ENCODE measurements around the gene NFS1. TPM values are rescaled to one million over a fixed set of nuclear protein-coding genes. Genes with fewer than 3 reads are reported as not detected.
A peak's percentile ranks its signal among the peaks of the same experiment; 100 is the strongest.

The NFS1 gene
- total RNA-seq, 4 donors from 2014 or later: 9.1 to 35.4 (median 20.4) TPM

DNA sequence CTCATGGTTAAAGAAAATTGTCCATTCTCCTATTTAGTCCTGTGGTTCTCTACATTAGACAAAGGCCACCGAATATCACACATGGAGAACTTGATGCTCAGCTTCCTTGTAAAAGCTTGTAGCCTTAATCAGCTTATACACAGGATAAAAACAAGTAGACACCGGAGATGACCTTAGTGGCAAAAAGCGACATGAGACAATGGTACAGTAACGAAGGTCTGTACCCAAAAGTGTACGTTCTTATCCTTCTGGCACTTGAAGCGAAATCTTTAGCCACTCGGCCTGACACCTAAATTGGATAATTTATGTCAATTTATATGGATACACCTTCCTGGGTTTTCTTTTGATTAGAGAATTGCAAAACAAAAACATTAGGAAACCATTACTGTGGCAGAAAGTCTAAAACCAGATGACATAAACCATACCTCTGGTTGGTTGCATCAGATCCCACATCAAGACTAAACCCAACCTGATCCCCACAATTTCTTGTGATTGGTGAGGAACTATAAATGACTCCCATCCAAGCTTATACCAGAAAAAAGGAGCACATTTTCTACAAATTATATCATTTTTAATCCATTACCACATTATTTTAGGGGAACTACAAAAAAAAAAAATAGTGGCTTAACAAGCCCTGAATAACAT is 36.8 kb upstream of the NFS1 start:
- Histone ChIP-seq H3K36me3 (no peaks in the 10 kb centered on the region), H3K9me3 (no peaks in the 10 kb centered on the region), H3K4me1 (peaks cover 14 to 20% of the 10 kb centered on the region in 2 donors), H3K4me3 (no peak overlapping the region), H3K27me3 (no peaks in the 10 kb centered on the region), H3K27ac (peak overlapping the region in 1 of 2 donors; percentile 20)
- TF ChIP-seq, protein P1, sequence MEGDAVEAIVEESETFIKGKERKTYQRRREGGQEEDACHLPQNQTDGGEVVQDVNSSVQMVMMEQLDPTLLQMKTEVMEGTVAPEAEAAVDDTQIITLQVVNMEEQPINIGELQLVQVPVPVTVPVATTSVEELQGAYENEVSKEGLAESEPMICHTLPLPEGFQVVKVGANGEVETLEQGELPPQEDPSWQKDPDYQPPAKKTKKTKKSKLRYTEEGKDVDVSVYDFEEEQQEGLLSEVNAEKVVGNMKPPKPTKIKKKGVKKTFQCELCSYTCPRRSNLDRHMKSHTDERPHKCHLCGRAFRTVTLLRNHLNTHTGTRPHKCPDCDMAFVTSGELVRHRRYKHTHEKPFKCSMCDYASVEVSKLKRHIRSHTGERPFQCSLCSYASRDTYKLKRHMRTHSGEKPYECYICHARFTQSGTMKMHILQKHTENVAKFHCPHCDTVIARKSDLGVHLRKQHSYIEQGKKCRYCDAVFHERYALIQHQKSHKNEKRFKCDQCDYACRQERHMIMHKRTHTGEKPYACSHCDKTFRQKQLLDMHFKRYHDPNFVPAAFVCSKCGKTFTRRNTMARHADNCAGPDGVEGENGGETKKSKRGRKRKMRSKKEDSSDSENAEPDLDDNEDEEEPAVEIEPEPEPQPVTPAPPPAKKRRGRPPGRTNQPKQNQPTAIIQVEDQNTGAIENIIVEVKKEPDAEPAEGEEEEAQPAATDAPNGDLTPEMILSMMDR (IDR thresholded peaks at IDR 0.05): no peak
- no peak for TF ChIP-seq POLR2A (IDR thresholded peaks at IDR 0.05)
- intact Hi-C loops (cut with DNase I; ENCODE audit: low total_unique reads): no loop called here
- no peak for DNase-seq

DNA sequence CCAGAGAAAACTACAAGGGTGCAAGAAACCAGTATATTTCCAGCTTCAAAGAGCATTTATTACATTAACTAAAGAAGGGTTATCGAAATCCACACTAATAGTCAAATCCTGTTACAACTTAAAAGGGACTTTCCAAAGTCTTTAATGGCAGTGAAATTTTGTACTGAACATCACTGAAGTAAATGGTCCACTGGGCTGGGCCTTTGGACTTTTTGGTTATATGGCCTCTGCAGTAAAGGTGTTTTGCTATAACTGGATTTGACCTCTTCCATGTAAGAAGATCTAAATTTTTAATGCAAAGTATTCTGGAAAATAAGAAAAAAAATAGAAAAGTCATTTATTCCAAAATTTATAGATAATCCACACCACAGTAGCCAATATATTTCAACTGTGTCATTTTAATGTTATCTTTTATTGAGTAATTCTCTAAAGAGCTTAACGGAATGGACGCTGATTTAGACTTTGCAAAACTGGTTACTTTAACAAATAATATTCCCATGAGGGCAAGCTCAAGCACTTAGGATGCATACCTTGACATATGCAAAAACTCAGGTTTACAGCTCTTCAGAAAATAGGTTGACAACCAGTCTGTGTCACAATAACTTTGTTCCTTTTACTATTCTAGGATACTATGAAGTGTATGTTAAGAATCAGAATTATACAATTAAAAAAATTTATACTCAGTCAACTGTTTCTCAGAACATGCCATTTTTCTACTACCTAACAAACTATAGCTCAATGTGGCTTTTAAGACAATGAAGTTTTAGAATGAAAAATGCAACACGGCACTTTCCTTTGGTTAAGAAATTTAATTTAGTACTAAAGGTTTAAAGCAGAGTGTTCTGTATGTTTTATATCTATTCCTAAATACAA is 35.9 kb upstream of the NFS1 start:
- H3K9me3 ChIP-seq: no peaks in the 10 kb centered on the region
- no peaks in the 10 kb centered on the region for H3K36me3 ChIP-seq
- H3K4me3 ChIP-seq: no peak overlapping the region
- intact Hi-C loops (cut with DNase I; ENCODE audit: low total_unique reads): no loop called here
- DNase-seq: no peak
- TF ChIP-seq, protein P1 (IDR thresholded peaks at IDR 0.05): no peak
- TF ChIP-seq POLR2A (IDR thresholded peaks at IDR 0.05): no peak
- H3K4me1 ChIP-seq: peaks cover 10 to 15% of the 10 kb centered on the region in 2 donors
- H3K27ac ChIP-seq: no peak overlapping the region
- no peaks in the 10 kb centered on the region for H3K27me3 ChIP-seq

DNA sequence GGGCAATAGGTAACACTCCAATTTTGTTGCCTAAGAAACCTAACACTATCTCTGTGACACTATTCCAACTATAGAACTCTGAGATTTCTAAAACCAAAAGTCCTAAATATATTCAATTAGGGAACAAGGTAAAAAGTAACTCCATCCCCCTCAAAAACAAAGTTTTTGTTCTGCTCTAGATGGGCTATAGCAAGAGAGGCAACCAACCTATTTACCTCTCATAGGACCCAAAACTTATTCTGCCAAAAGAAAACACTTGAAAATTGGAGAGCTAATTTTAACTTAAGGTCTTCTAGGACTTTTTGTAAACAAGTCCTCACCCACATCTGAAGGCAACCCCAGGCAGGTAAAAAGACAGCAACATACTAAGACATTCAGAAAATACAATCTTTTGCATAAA is 35.2 kb upstream of the NFS1 start:
- DNase-seq: no peak
- no peaks in the 10 kb centered on the region for H3K27me3 ChIP-seq
- H3K4me1 ChIP-seq: peaks cover 7 to 16% of the 10 kb centered on the region in 2 donors
- H3K9me3 ChIP-seq: no peaks in the 10 kb centered on the region
- intact Hi-C loops (cut with DNase I; ENCODE audit: low total_unique reads): no loop called here
- no peak overlapping the region for H3K27ac ChIP-seq
- no peak for TF ChIP-seq POLR2A (IDR thresholded peaks at IDR 0.05)
- TF ChIP-seq, protein P1 (IDR thresholded peaks at IDR 0.05): no peak
- H3K4me3 ChIP-seq: no peak overlapping the region
- H3K36me3 ChIP-seq: no peaks in the 10 kb centered on the region

DNA sequence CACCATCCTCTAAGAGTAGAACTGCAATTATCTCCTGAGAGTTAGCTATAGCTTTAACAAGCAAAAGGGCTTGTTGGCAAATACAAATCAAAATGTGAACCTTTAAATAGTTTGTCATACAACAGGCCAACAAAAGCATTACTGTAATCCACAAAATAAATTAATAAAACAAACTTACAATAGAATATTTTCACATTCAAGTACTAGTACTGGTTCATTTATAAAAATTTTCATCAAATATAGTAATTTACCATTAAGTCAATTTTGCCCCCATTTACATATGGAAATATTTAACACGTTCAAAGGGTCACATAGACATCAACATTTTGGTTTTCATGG is 33.5 kb upstream of the NFS1 start:
- no peak overlapping the region for H3K4me3 ChIP-seq
- no peak overlapping the region for H3K27ac ChIP-seq
- H3K9me3 ChIP-seq: no peaks in the 10 kb centered on the region
- intact Hi-C loops (cut with DNase I; ENCODE audit: low total_unique reads): no loop called here
- DNase-seq: no peak
- no peaks in the 10 kb centered on the region for H3K36me3 ChIP-seq
- peaks cover 0 to 8% of the 10 kb centered on the region in 2 donors for H3K4me1 ChIP-seq
- no peaks in the 10 kb centered on the region for H3K27me3 ChIP-seq
- TF ChIP-seq POLR2A (IDR thresholded peaks at IDR 0.05): no peak
- TF ChIP-seq, protein P1 (IDR thresholded peaks at IDR 0.05): no peak

All from uterus (tissue), 4 donors.